GM23338 (cell line): ENCODE results near the gene DMD.

Experiments
- CREB1 ChIP-seq: fragments of 250-450 bp; sonication (Bioruptor Pico); IDR thresholded peaks from 2 replicates; pipeline ENCODE4 v1.5.0; 2020; ENCODE audit warnings: low read depth, mild to moderate bottlenecking, moderate library complexity
- EZH2 ChIP-seq: fragments of 200-600 bp; sonication (generic); IDR thresholded peaks from one replicate; pipeline ENCODE4 v1.8.0; 2017; ENCODE audit warnings: antibody characterized with exemption, mild to moderate bottlenecking, low read depth; ENCODE audit not compliant: unreplicated experiment
- EZH2phosphoT487 ChIP-seq: fragments of 200-600 bp; sonication (generic); IDR thresholded peaks from one replicate; pipeline ENCODE4 v1.8.1; 2018; ENCODE audit warnings: antibody characterized with exemption; ENCODE audit not compliant: unreplicated experiment
- JUNB ChIP-seq: IDR thresholded peaks from one replicate; pipeline ENCODE4 v1.6.1; 2016; ENCODE audit warnings: antibody characterized with exemption; ENCODE audit not compliant: unreplicated experiment
- POLR2AphosphoS5 ChIP-seq: IDR thresholded peaks from 2 replicates; pipeline ENCODE4 v1.6.1; 2016; ENCODE audit warnings: antibody characterized with exemption, low read depth
- ZNF331 ChIP-seq: fragments of 250-450 bp; sonication (Bioruptor Pico); IDR thresholded peaks from 2 replicates; pipeline ENCODE4 v1.5.0; 2020; ENCODE audit warnings: low read depth, mild to moderate bottlenecking, moderate library complexity
- TF ChIP-seq, protein P1 (sequence below), 2 experiments: fragments of 200-600 bp in 1 of 2; sonication (generic) in 1 of 2; conservative IDR thresholded peaks; 2 replicates each; pipeline versions ENCODE4 v1.5.1 to v1.6.1; 2016 to 2017; ENCODE audit warnings: antibody characterized with exemption in 2 of 2, low read depth in 2 of 2, mild to moderate bottlenecking in 2 of 2, moderate library complexity in 1 of 2
- TF ChIP-seq, protein P2 (sequence below): IDR thresholded peaks from 2 replicates; pipeline ENCODE4 v1.6.1; 2016; ENCODE audit warnings: antibody characterized with exemption
- TF ChIP-seq, protein P3 (sequence below): IDR thresholded peaks from one replicate; pipeline ENCODE4 v1.6.1; 2018; ENCODE audit warnings: antibody characterized with exemption; ENCODE audit not compliant: unreplicated experiment

DNA sequence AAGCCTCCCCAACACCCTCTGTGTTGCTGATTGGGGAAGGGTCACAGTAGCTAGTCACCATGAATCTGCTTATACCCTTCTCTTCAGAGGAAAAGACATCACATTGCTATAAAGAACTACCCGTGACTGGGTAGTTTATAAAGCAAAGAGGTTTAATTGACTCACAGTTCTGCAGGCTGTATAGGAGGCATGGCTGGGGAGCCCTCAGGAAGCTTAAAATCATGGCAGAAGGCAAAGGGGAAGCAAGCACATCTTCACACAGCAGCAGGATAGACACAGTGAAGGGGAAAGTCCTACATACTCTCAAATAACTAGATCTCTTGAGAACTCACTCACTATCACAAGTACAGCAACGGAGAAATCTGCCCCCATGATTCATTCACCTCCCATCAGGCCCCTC, 1910.1 kb downstream of the DMD start:
- TF ChIP-seq, protein P1, sequence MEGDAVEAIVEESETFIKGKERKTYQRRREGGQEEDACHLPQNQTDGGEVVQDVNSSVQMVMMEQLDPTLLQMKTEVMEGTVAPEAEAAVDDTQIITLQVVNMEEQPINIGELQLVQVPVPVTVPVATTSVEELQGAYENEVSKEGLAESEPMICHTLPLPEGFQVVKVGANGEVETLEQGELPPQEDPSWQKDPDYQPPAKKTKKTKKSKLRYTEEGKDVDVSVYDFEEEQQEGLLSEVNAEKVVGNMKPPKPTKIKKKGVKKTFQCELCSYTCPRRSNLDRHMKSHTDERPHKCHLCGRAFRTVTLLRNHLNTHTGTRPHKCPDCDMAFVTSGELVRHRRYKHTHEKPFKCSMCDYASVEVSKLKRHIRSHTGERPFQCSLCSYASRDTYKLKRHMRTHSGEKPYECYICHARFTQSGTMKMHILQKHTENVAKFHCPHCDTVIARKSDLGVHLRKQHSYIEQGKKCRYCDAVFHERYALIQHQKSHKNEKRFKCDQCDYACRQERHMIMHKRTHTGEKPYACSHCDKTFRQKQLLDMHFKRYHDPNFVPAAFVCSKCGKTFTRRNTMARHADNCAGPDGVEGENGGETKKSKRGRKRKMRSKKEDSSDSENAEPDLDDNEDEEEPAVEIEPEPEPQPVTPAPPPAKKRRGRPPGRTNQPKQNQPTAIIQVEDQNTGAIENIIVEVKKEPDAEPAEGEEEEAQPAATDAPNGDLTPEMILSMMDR (conservative IDR thresholded peaks at IDR 0.05; ENCODE audit: low read depth in 2 of 2), result no peak
- TF ChIP-seq EZH2 (no peak), POLR2AphosphoS5 (no peak), EZH2phosphoT487 (no peak), JUNB (no peak), CREB1 (CRISPR knock-in tag) (no peak), ZNF331 (CRISPR knock-in tag) (no peak)
- TF ChIP-seq, protein P2, sequence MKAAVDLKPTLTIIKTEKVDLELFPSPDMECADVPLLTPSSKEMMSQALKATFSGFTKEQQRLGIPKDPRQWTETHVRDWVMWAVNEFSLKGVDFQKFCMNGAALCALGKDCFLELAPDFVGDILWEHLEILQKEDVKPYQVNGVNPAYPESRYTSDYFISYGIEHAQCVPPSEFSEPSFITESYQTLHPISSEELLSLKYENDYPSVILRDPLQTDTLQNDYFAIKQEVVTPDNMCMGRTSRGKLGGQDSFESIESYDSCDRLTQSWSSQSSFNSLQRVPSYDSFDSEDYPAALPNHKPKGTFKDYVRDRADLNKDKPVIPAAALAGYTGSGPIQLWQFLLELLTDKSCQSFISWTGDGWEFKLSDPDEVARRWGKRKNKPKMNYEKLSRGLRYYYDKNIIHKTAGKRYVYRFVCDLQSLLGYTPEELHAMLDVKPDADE, result no peak
- TF ChIP-seq, protein P3, sequence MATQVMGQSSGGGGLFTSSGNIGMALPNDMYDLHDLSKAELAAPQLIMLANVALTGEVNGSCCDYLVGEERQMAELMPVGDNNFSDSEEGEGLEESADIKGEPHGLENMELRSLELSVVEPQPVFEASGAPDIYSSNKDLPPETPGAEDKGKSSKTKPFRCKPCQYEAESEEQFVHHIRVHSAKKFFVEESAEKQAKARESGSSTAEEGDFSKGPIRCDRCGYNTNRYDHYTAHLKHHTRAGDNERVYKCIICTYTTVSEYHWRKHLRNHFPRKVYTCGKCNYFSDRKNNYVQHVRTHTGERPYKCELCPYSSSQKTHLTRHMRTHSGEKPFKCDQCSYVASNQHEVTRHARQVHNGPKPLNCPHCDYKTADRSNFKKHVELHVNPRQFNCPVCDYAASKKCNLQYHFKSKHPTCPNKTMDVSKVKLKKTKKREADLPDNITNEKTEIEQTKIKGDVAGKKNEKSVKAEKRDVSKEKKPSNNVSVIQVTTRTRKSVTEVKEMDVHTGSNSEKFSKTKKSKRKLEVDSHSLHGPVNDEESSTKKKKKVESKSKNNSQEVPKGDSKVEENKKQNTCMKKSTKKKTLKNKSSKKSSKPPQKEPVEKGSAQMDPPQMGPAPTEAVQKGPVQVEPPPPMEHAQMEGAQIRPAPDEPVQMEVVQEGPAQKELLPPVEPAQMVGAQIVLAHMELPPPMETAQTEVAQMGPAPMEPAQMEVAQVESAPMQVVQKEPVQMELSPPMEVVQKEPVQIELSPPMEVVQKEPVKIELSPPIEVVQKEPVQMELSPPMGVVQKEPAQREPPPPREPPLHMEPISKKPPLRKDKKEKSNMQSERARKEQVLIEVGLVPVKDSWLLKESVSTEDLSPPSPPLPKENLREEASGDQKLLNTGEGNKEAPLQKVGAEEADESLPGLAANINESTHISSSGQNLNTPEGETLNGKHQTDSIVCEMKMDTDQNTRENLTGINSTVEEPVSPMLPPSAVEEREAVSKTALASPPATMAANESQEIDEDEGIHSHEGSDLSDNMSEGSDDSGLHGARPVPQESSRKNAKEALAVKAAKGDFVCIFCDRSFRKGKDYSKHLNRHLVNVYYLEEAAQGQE, result no peak
